ENCODE data around the gene NUP54.
A peak's percentile ranks its signal among the peaks of the same experiment; 100 is the strongest.

NUP54 gene

GRCh38 chr4:76072760-76073159 is 75.4 kb downstream of the NUP54 start:
- no peak for DNase-seq (ENCODE audit: low read depth)

GRCh38 chr4:76067652-76068286 is 80.4 kb downstream of the NUP54 start:
- DNase-seq (ENCODE audit: low read depth) = peak; percentile 56

- DNase-seq (ENCODE audit: low read depth) = no peak
Measured at GRCh38 chr4:76066546-76066945, 81.7 kb downstream of the NUP54 start.

Data from T follicular helper cell (primary cell).